ENCODE measurements around the gene GPER1. TPM values are rescaled to one million over a fixed set of nuclear protein-coding genes. Genes with fewer than 3 reads are reported as not detected.

The GPER1 gene
- total and polyA plus RNA-seq, 2 experiments from 2014 or later: 3.4 to 5.2 TPM

DNA sequence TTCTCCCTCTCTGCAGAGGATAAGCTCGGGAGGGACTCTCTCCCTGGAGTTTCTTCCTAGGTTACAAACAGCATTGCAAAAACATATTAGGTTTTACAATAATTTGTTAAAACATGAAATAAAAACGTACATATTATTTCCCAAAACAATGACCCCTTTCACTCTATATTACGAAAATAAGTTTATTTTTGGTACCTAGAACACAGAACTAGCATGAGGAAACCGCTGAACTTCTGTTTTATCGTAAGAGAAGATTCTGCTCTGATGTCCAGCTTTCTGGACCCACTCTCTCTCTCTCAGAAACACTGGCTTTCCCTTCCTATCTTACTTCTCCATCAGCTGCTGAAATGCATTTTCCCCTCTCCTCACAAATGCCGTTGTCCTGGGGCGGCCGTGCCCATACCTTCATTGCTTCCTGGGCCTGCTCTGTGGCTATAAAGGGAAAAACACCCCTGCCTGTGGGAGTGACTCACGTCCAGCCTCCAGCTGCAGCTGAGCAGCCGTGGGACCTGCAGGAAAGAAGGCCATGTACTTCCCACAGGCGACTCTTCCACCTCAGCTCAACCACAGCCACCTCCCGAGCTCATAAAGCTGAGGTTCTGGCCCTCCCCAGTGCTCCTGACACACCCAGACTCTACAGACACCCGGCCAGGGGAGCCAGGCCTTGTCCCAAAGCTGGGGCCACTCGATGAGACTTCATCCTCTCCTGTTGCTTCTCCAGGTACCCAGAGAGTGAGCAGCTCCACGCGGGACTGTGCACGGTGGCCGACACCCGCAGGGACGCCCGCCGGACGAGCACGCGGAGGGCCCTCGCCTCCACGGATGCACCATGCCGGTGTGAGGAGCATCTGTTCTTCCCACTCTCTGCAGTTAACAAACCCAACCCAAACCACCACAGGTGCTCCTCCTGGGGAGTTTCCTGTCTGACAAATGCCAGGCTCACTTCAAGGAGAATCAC is 3.1 kb downstream of the GPER1 start:
- H3K36me3 ChIP-seq: no peaks in the 10 kb centered on the region
- DNase-seq (ENCODE audit: low read depth in 1 of 2, low spot score in 1 of 2): no peak
- no peak overlapping the region for H3K27ac ChIP-seq
- no peak overlapping the region for H3K4me3 ChIP-seq
- peaks cover 14% of the 10 kb centered on the region for H3K4me1 ChIP-seq (ENCODE audit: low read depth)
- TF ChIP-seq, protein P1, sequence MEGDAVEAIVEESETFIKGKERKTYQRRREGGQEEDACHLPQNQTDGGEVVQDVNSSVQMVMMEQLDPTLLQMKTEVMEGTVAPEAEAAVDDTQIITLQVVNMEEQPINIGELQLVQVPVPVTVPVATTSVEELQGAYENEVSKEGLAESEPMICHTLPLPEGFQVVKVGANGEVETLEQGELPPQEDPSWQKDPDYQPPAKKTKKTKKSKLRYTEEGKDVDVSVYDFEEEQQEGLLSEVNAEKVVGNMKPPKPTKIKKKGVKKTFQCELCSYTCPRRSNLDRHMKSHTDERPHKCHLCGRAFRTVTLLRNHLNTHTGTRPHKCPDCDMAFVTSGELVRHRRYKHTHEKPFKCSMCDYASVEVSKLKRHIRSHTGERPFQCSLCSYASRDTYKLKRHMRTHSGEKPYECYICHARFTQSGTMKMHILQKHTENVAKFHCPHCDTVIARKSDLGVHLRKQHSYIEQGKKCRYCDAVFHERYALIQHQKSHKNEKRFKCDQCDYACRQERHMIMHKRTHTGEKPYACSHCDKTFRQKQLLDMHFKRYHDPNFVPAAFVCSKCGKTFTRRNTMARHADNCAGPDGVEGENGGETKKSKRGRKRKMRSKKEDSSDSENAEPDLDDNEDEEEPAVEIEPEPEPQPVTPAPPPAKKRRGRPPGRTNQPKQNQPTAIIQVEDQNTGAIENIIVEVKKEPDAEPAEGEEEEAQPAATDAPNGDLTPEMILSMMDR (IDR thresholded peaks at IDR 0.05; ENCODE audit: low read depth, low read length): no peak
- no peaks in the 10 kb centered on the region for H3K9me3 ChIP-seq (ENCODE audit: low read depth)
- H3K27me3 ChIP-seq: no peaks in the 10 kb centered on the region

DNA sequence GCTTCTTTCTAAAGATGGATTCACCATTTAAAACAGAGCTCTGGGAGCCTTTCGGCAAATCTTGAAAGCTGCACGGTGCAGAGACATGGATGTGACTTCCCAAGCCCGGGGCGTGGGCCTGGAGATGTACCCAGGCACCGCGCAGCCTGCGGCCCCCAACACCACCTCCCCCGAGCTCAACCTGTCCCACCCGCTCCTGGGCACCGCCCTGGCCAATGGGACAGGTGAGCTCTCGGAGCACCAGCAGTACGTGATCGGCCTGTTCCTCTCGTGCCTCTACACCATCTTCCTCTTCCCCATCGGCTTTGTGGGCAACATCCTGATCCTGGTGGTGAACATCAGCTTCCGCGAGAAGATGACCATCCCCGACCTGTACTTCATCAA is 3.7 kb downstream of the GPER1 start:
- Histone ChIP-seq H3K27ac (no peak overlapping the region), H3K9me3 (ENCODE audit: low read depth) (no peaks in the 10 kb centered on the region), H3K4me1 (ENCODE audit: low read depth) (peaks cover 17% of the 10 kb centered on the region), H3K36me3 (no peaks in the 10 kb centered on the region), H3K4me3 (no peak overlapping the region), H3K27me3 (no peaks in the 10 kb centered on the region)
- no peak for DNase-seq (ENCODE audit: low read depth in 1 of 2, low spot score in 1 of 2)
- TF ChIP-seq, protein P1 (IDR thresholded peaks at IDR 0.05; ENCODE audit: low read depth, low read length): no peak

DNA sequence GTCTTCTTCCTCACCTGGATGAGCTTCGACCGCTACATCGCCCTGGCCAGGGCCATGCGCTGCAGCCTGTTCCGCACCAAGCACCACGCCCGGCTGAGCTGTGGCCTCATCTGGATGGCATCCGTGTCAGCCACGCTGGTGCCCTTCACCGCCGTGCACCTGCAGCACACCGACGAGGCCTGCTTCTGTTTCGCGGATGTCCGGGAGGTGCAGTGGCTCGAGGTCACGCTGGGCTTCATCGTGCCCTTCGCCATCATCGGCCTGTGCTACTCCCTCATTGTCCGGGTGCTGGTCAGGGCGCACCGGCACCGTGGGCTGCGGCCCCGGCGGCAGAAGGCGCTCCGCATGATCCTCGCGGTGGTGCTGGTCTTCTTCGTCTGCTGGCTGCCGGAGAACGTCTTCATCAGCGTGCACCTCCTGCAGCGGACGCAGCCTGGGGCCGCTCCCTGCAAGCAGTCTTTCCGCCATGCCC is 4.3 kb downstream of the GPER1 start:
- Histone ChIP-seq H3K4me1 (ENCODE audit: low read depth) (peaks cover 17% of the 10 kb centered on the region), H3K4me3 (no peak overlapping the region), H3K27me3 (no peaks in the 10 kb centered on the region), H3K9me3 (ENCODE audit: low read depth) (no peaks in the 10 kb centered on the region), H3K27ac (no peak overlapping the region), H3K36me3 (no peaks in the 10 kb centered on the region)
- TF ChIP-seq, protein P1 (IDR thresholded peaks at IDR 0.05; ENCODE audit: low read depth, low read length): no peak
- DNase-seq (ENCODE audit: low read depth in 1 of 2, low spot score in 1 of 2): no peak

DNA sequence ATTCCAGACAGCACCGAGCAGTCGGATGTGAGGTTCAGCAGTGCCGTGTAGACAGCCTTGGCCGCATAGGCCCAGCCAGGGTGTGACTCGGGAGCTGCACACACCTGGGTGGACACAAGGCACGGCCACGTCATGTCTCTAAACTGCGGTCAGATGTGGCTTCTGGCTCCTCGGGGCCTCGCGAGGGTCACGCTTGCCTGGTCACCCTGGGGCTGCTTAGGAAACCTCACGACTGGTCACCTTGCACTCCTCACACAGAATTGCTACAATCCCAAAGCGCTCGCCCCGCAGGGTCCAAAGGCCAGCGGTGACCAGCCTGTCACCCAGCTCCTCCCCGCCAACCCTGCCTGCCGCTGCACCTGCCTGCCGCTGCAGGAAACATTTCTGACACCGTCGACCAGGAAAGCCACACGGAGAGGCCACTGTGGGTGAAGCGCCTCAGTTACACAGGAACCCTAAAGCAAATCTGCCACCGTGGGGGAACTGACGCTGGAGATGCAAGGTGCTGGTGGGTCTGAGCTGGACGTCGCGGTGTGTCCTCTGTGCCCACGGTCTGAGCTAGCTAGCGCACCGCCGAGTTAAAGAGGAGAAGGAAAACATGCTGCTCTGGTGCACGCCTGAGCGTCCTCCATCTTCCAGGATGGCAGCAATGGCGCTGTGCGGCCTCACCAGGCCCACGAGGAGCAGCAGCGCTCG is 5.0 kb downstream of the GPER1 start:
- DNase-seq (ENCODE audit: low read depth in 1 of 2, low spot score in 1 of 2): no peak
- Histone ChIP-seq H3K4me1 (ENCODE audit: low read depth) (peaks cover 11% of the 10 kb centered on the region), H3K27me3 (no peaks in the 10 kb centered on the region), H3K4me3 (no peak overlapping the region), H3K36me3 (no peaks in the 10 kb centered on the region), H3K9me3 (ENCODE audit: low read depth) (no peaks in the 10 kb centered on the region), H3K27ac (no peak overlapping the region)
- TF ChIP-seq, protein P1 (IDR thresholded peaks at IDR 0.05; ENCODE audit: low read depth, low read length): no peak

DNA sequence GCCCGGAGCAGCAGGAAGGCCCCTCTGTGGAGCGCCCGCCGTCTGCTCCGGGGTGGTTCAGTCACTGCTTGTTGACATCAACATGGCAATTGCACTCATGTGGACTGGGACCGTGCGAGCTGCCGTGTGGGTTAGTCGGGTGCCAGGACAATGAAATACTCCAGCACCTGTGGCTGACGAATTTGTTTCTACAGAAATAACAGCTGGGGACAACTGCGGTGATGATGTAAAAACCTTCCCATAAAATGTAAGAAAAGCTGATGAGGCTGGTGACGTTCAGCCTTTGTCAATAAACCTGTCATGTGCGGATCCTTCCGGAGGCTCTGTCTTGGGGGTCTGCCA is 5.6 kb downstream of the GPER1 start:
- H3K9me3 ChIP-seq (ENCODE audit: low read depth): no peaks in the 10 kb centered on the region
- TF ChIP-seq, protein P1 (IDR thresholded peaks at IDR 0.05; ENCODE audit: low read depth, low read length): no peak
- no peak for DNase-seq (ENCODE audit: low read depth in 1 of 2, low spot score in 1 of 2)
- no peak overlapping the region for H3K4me3 ChIP-seq
- H3K27ac ChIP-seq: no peak overlapping the region
- H3K4me1 ChIP-seq (ENCODE audit: low read depth): peaks cover 11% of the 10 kb centered on the region
- no peaks in the 10 kb centered on the region for H3K36me3 ChIP-seq
- H3K27me3 ChIP-seq: no peaks in the 10 kb centered on the region

Data from cardiac muscle cell (in vitro differentiated cells and primary cell).